Dermis microvascular lymphatic vessel endothelial cell (primary cell): ENCODE data around the gene IQGAP3. TPM values are rescaled to one million over a fixed set of nuclear protein-coding genes. Genes with fewer than 3 reads are reported as not detected.

Experiments
- DNase-seq, 2 donors: peaks; one replicate each; pipeline versions ENCODE4 v3.0.0 to v3.0.0-alpha.2; 2010; ENCODE audit warnings: low read depth in 2 of 2
- total RNA-seq: library from RNA; depleted of rRNA; stranded (reverse); fragments of >200 nt; gene quantifications from 2 replicates; pipeline ENCODE4 v1.2.1, GENCODE V29; 2014

IQGAP3 gene
- total RNA-seq, 1 donor from 2014 or later: 12.8 TPM

GRCh38 chr1:156543066-156543465, 29.3 kb downstream of the IQGAP3 start:
- DNase-seq: peak in 1 of 2 donors; percentile 40

DNA sequence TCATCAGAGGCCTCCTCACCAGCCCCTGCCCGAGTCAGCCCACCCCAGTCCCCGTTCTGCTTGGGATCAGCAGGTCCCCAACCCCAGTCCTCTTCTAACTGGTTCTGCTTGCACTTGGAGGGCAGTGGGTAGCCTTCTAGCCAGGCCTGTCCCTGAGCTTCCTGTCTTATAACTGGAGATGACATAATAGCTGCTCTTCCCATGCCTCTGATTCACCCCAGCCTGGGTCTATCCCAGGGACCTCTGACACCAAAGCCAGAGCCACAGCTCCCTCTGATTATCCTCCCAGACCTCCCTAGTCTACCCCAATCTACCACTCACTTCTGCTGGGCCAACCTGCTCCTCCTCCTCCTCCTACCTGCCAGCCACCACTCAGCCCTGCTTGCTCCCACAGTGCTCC, 31.4 kb downstream of the IQGAP3 start:
- DNase-seq: no peak

DNA sequence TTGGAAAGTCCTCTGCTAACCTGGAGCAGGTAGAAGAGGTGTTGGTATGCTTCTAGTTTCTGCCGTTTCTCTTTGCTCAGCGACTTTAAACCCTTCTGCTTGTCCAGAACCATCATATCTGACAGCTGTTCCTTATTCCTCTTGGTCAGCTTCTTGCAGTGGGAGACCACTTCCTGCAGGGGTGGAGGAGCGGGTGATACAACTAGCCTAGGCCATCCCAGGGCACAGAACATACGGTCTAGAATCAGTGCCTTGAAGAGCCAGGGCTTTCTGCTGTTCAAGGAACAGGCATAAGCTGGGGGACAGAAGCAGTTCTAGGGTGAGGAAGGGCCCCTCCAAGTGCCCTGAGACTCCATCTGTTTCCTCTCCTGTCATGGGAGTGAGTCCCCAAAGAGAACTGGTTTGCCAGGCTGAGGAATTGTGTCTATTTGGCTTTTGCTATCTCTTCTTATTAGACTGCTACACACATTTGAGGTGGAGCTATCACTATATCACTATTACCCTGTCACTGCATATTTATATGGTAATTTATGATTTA, 32.5 kb downstream of the IQGAP3 start:
- no peak for DNase-seq

- DNase-seq: no peak
Observed at GRCh38 chr1:156538711-156539440, 33.5 kb downstream of the IQGAP3 start.

GRCh38 chr1:156537027-156537426, 35.3 kb downstream of the IQGAP3 start:
- no peak for DNase-seq

DNA sequence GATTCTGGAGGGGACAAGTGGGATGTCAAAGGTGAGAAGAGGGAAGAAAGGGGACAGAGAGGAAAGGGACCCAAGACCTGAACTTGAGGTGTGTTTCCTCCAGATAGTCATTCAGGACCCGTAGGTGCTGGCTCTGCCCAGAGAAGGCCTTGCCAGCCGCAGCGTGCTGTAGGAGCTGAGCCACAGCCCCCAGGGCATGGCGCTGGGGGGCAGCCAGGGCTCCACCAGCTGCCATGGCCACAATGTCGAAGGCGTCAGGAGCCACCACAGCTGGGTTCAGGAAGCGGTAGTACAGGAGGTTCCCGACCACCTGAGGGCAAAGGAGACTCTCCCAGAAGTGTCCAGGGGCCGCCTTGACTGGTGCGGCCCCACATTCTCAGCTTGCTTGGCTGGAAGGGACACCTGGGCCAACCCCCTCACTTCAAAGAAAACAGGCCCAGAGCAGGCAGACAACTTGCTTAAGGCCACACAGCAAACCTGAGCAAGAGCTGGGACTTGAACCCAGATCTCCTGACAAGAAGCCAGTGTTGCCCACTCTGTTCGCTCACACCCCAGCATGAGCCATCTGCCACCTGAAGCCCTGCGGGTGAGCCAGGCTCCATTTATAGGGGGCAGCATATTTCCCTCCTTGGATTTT, 37.8 kb downstream of the IQGAP3 start:
- DNase-seq: no peak

DNA sequence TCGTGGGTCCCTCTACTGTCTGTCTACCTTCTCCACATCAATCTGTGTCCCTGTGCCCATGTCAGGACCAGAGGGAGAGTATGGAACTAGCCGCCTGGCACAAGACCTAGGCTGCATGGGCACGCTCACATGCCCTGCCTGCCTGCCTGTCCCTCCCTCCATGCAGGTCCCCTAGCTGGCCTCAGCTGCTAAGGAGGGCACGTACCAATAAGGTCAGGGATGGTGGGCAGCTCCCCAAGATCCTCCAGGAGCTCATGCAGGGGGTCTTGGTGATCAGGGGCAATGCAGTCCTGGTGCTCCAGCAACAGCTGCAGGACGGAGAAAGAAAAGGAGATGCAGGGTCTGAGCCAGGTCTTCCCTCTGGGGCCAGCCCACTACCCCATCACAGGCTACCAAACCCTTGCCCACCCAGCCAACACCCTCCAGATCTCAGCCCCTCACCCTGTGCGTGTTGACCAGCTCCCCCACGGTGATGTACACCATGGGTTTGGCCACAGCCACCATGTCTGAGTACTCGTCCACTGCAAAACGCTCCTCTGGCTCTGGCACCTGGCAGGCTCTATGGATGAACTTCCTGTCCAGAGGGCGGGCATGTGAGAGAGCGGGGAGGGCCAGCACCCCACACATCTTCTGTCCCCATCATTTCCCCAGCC, 38.7 kb downstream of the IQGAP3 start:
- DNase-seq: no peak

- DNase-seq: no peak
Observed at GRCh38 chr1:156532374-156532773, 40.0 kb downstream of the IQGAP3 start.

- DNase-seq: no peak
Observed at GRCh38 chr1:156530006-156530405, 42.4 kb downstream of the IQGAP3 start.

- DNase-seq: no peak
Observed at GRCh38 chr1:156528875-156529425, 43.4 kb downstream of the IQGAP3 start.

- no peak for DNase-seq
Observed at GRCh38 chr1:156528231-156528630, 44.1 kb downstream of the IQGAP3 start.

GRCh38 chr1:156527584-156527983, 44.8 kb downstream of the IQGAP3 start:
- no peak for DNase-seq

DNA sequence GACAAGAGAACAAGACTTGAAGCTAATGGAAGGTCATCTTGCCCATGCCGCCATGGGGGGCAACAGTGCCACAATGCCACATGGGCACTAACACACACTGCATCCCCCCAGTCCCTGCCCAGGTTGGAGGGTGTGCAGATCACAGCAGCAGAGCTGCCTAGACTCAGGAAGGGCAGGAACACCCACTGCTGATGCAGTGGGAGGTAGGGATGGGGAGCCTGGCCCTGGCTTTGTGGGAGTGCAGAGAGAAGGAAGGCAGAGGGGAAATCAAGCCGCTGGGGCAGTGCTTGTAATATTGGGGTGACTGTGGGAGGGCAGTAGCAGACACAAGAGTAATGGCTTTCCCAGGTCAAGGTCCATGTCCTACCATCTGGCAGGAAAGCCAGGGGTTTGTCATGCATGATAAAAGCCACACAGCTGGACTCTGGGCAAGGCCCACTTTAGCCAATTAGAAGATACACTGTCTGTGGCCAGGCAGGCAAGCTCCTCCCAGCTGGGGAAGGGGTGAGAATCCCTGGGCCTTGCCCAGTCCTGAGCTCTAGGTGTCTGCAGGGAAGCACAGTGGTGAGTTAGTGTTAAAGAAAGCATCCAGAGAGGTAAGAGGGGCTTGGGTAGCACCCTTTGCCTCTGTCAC, 46.4 kb downstream of the IQGAP3 start:
- no peak for DNase-seq

- DNase-seq: no peak
Observed at GRCh38 chr1:156525071-156525501, 47.3 kb downstream of the IQGAP3 start.

DNA sequence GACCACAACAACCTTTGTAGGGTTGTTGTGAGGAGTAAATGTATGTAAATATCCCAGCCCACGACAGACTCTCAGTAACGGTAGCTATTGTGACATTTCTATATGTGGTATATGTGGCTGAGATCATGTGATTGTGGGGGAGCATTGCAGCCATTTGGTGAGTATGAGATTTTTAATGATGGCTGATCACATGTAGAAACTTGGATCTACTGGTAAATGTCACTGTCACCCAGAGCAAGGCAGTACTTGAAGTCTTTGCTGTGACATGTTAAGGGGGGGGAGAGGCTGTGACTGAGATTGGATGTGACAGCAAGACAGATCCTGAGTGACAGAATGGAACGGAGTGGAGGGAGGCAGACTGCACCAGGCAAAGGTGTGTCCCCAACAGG, 47.9 kb downstream of the IQGAP3 start:
- no peak for DNase-seq

DNA sequence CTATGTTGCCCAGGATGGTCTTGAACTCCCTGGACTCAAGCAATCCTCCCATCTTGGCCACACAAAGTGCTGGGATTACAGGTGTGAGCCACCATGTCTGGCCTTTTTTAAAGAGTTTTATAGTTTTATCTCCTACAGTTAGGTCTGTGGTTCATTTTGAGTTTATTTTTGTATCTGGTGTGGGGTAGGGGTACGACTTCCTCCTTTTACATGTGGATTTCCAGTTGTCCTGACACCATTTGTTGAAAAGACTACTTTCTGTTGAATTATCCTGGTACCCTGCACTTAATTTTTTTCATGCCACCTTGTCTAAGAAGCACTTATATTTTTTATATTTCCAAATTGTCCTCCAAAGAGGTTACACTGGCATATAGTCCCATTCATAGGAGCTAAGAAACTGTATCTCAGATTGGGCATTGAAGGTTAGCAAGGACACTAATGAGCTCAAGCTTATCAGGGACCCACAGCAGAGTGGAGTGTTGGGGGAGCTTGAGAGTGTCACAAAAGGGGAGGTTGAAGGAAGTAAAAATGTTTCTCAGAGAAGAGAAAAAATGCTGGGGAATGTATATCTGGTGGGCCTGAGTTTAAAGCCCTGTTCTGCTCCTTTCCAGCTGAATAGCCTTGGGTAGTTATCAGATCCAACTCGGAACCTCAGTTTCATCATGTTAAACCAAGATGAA, 48.4 kb downstream of the IQGAP3 start:
- DNase-seq: no peak

DNA sequence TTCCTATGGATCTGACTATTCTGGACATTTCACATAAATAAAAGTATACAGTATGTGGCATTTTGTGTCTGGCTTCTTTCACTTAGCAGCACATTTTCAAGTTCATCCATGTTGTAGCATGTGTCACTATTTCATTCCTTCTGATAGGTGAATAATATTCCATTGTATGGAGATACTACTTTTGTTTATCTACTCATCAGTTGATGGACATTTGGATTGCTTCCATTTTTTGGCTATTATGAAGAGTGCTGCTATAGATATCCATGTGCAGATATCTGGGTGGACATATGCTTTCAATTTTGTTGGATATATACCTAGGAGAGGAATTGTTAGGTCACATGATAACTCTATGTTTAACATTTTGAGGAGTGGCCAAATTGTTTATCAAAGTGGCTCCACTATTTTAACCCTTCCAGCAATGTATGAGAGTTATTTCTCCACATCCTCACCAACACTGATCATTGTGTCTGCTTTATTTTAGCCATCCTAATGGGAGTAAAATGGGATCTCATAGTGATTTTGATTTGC, 49.9 kb downstream of the IQGAP3 start:
- DNase-seq: no peak

- DNase-seq: no peak
Observed at GRCh38 chr1:156517748-156518147, 54.6 kb downstream of the IQGAP3 start.

DNA sequence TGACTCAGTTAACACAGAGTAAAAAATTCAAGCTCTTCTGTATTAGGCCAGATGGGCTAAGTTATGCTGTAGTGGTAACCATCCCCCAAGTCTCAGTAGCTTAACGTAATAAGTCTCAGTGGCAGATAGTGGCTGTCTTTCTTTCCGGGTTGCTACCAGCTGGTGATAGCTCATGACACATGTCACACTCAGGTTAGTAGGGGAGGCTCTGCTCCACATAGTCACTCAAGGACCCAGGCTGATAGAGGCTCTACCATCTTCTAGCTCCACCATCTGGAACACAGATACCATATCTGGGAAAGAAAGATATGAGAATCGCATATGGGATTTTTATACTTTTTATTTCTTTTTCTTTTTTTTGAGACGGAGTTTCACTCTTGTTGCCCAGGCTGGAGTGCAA, 55.5 kb downstream of the IQGAP3 start:
- DNase-seq: no peak

- DNase-seq: no peak
Observed at GRCh38 chr1:156515956-156516355, 56.4 kb downstream of the IQGAP3 start.

- DNase-seq: no peak
Observed at GRCh38 chr1:156513185-156513584, 59.2 kb downstream of the IQGAP3 start.
